ENCODE results near the gene SIGLEC5. TPM values are rescaled to one million over a fixed set of nuclear protein-coding genes. Genes with fewer than 3 reads are reported as not detected.
A peak's percentile ranks its signal among the peaks of the same experiment; 100 is the strongest.

Gene SIGLEC5
- total RNA-seq, 1 donor from 2014 or later = not detected

DNA sequence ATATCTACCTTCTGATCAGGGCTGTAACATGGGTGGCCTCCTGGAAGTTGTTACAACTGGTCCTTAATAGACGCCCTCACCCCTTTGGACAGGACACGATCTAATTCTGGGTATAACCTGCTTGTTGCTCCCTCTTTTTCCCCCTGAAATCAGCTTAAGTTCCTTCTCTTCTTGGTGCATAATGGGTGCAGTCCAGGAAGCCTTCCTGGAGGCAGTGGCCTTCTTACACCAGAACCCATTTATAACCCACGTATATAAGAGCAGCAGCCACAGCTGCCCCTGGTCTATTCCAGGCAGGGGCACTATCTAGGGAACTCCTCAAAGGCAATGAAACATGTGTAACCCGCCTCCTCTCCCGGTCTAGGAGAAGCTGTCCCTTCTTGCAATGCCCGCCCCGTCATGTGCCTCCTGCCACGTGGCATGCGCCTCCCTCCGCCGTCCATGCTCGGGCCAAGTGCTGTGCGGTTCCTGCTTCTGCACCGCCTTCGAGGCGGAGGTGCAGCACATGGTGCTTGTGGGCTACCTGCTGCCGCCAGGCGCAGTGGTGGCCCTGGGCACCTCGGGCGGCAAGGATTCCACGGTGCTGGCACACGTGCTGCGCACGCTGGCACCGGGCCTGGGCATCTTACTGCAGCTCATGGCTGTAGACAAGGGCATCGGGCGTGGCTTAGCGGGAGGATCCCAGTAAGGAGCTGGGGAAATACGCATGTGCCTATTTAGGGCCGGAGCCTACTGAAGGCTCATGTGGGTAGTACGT, 31.9 kb downstream of the SIGLEC5 start:
- no peak overlapping the region for H3K27ac Mint-ChIP-seq (ENCODE audit: unreplicated experiment)
- no peak overlapping the region for H3K4me3 Mint-ChIP-seq (ENCODE audit: unreplicated experiment)
- no peak for DNase-seq (ENCODE audit: low spot score)
- TF ChIP-seq, protein P1, sequence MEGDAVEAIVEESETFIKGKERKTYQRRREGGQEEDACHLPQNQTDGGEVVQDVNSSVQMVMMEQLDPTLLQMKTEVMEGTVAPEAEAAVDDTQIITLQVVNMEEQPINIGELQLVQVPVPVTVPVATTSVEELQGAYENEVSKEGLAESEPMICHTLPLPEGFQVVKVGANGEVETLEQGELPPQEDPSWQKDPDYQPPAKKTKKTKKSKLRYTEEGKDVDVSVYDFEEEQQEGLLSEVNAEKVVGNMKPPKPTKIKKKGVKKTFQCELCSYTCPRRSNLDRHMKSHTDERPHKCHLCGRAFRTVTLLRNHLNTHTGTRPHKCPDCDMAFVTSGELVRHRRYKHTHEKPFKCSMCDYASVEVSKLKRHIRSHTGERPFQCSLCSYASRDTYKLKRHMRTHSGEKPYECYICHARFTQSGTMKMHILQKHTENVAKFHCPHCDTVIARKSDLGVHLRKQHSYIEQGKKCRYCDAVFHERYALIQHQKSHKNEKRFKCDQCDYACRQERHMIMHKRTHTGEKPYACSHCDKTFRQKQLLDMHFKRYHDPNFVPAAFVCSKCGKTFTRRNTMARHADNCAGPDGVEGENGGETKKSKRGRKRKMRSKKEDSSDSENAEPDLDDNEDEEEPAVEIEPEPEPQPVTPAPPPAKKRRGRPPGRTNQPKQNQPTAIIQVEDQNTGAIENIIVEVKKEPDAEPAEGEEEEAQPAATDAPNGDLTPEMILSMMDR (IDR thresholded peaks at IDR 0.05) = no peak
- H3K9me3 Mint-ChIP-seq (ENCODE audit: low read depth) = peaks cover 6% of the 10 kb centered on the region
- H3K36me3 Mint-ChIP-seq (ENCODE audit: low read depth) = peaks cover 2% of the 10 kb centered on the region
- H3K27me3 Mint-ChIP-seq (ENCODE audit: low read depth) = no peaks in the 10 kb centered on the region
- peaks cover 18% of the 10 kb centered on the region for H3K4me1 Mint-ChIP-seq (ENCODE audit: low read depth)

DNA sequence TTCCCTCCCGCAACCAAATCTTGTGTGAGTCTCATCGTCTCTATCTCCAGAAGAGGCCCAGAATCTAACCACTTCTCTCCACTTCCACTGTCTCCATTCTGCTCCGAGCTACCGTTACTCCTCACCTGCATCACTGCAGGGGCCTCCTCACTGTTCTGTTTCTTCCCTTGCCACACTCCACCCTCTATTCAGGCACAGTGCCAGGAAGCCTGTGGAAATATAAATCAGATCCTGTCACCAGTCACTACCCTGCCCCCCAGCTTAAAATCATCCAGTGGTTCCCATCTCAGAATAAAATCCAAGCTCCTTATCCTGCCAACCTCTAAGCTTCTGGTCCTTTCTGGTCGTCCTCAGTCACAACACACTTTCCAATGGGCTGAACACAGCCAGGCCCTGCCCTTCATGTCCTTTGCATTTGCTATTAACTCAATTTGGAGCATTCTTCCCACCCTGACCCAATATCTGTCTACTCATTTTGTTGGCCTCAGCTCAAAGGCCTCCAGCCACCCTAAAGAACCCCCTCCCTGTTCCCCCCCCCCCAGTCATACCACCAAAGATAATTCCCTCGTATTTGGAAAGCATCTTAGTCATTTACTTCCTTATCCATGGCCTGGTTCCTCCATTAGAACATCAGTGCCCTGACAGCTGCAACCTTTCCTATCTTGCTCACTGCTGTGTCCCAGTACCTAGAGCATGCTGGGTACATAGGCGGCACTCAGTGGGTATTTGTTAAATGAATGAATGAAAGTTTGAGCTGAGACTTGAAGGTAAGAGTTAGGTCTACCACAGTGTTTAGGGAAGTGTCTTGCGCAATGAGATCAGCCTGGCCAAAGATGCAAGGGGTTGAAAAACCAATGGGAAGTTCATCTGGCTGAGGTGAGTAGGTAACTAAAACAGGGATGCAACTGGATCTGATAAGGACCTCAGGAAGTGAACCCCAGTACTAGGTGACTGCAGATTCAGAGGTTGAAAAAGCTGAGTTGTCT, 34.7 kb downstream of the SIGLEC5 start:
- Mint-ChIP-seq H3K9me3 (ENCODE audit: low read depth) (peaks cover 4% of the 10 kb centered on the region), H3K4me3 (ENCODE audit: unreplicated experiment) (peak overlapping the region; percentile 81), H3K27ac (ENCODE audit: unreplicated experiment) (no peak overlapping the region), H3K27me3 (ENCODE audit: low read depth) (no peaks in the 10 kb centered on the region), H3K4me1 (ENCODE audit: low read depth) (peaks cover 23% of the 10 kb centered on the region), H3K36me3 (ENCODE audit: low read depth) (no peaks in the 10 kb centered on the region)
- no peak for DNase-seq (ENCODE audit: low spot score)
- TF ChIP-seq, protein P1 (IDR thresholded peaks at IDR 0.05) = no peak

GRCh38 chr19:51594774-51595109, 35.5 kb downstream of the SIGLEC5 start:
- Mint-ChIP-seq H3K4me1 (ENCODE audit: low read depth) (peaks cover 23% of the 10 kb centered on the region), H3K4me3 (ENCODE audit: unreplicated experiment) (peak overlapping the region; percentile 81), H3K9me3 (ENCODE audit: low read depth) (peaks cover 4% of the 10 kb centered on the region), H3K27ac (ENCODE audit: unreplicated experiment) (peak overlapping the region; percentile 61), H3K36me3 (ENCODE audit: low read depth) (no peaks in the 10 kb centered on the region), H3K27me3 (ENCODE audit: low read depth) (no peaks in the 10 kb centered on the region)
- no peak for DNase-seq (ENCODE audit: low spot score)
- TF ChIP-seq, protein P1 (IDR thresholded peaks at IDR 0.05) = no peak

- Mint-ChIP-seq H3K9me3 (ENCODE audit: low read depth) (peaks cover 7% of the 10 kb centered on the region), H3K4me1 (ENCODE audit: low read depth) (peaks cover 23% of the 10 kb centered on the region), H3K27ac (ENCODE audit: unreplicated experiment) (peak overlapping the region; percentile 61), H3K36me3 (ENCODE audit: low read depth) (peaks cover 3% of the 10 kb centered on the region), H3K4me3 (ENCODE audit: unreplicated experiment) (peak overlapping the region; percentile 81), H3K27me3 (ENCODE audit: low read depth) (no peaks in the 10 kb centered on the region)
- peak; percentile 99 for DNase-seq (ENCODE audit: low spot score)
- TF ChIP-seq, protein P1 (IDR thresholded peaks at IDR 0.05) = no peak
Observed at GRCh38 chr19:51593969-51594773, 36.0 kb downstream of the SIGLEC5 start.
